HEK293T (cell line): Measurements from ENCODE around the gene APOL2.
A peak's percentile ranks its signal among the peaks of the same experiment; 100 is the strongest.
"Not testable (repeated sequence)": the region's sequence is repeated elsewhere in the genome, so short reads cannot be mapped to it uniquely, and the experiment has no call there.

Experiments
- CTCF ChIA-PET: fragments of 350-600 bp; formaldehyde crosslinking; extraction: SDS; loops from one replicate; lab custom pipeline; 2021; ENCODE audit warnings: antibody characterized with exemption, inconsistent platforms; lab: Yijun Ruan, JAX
- POLR2A ChIA-PET: fragments of 350-600 bp; formaldehyde crosslinking; extraction: SDS; loops from one replicate; lab custom pipeline; 2020; ENCODE audit warnings: antibody characterized with exemption, inconsistent platforms; lab: Yijun Ruan, JAX
- DNase-seq: peaks from one replicate; pipeline ENCODE4 v3.0.0; 2012; ENCODE audit warnings: mixed read lengths; ENCODE audit errors: extremely low spot score
- ARNT ChIP-seq: fragments of 450-650 bp; IDR thresholded peaks from 2 replicates; pipeline ENCODE4 v1.6.1; 2017; ENCODE audit warnings: mild to moderate bottlenecking
- BHLHE40 ChIP-seq: fragments of 450-650 bp; IDR thresholded peaks from 2 replicates; pipeline ENCODE4 v1.6.1; 2016; ENCODE audit warnings: mild to moderate bottlenecking, moderate library complexity, borderline replicate concordance
- CTBP1 ChIP-seq: fragments of 450-650 bp; IDR thresholded peaks from 2 replicates; pipeline ENCODE4 v1.6.1; 2016; ENCODE audit warnings: borderline replicate concordance
- ELF4 ChIP-seq: fragments of 450-650 bp; IDR thresholded peaks from 2 replicates; pipeline ENCODE4 v1.6.1; 2017; ENCODE audit warnings: antibody characterized with exemption
- FOXA1 ChIP-seq: fragments of 450-650 bp; IDR thresholded peaks from 2 replicates; pipeline ENCODE4 v1.6.1; 2016; ENCODE audit warnings: mild to moderate bottlenecking
- FOXK2 ChIP-seq: fragments of 450-650 bp; IDR thresholded peaks from 2 replicates; pipeline ENCODE4 v1.6.1; 2016; ENCODE audit warnings: mild to moderate bottlenecking
- FOXM1 ChIP-seq: fragments of 450-650 bp; IDR thresholded peaks from 2 replicates; pipeline ENCODE4 v1.6.1; 2017; ENCODE audit warnings: mild to moderate bottlenecking, borderline replicate concordance
- HDGF ChIP-seq: fragments of 450-650 bp; IDR thresholded peaks from 2 replicates; pipeline ENCODE4 v1.6.1; 2017; ENCODE audit warnings: antibody characterized with exemption, borderline replicate concordance
- L3MBTL2 ChIP-seq: fragments of 450-650 bp; conservative IDR thresholded peaks from 2 replicates; pipeline ENCODE4 v1.6.1; 2016; ENCODE audit warnings: mild to moderate bottlenecking
- LEF1 ChIP-seq: fragments of 450-650 bp; IDR thresholded peaks from 2 replicates; pipeline ENCODE4 v1.6.1; 2017; ENCODE audit warnings: mild to moderate bottlenecking, borderline replicate concordance
- NFRKB ChIP-seq: fragments of 450-650 bp; IDR thresholded peaks from 2 replicates; pipeline ENCODE4 v1.6.1; 2016; ENCODE audit warnings: mild to moderate bottlenecking, moderate library complexity
- SP1 ChIP-seq: fragments of 450-650 bp; IDR thresholded peaks from 2 replicates; pipeline ENCODE4 v1.6.1; 2017
- SUZ12 ChIP-seq: fragments of 450-650 bp; IDR thresholded peaks from 2 replicates; pipeline ENCODE4 v1.6.1; 2016; ENCODE audit warnings: mild to moderate bottlenecking
- TARDBP ChIP-seq: fragments of 450-650 bp; IDR thresholded peaks from 2 replicates; pipeline ENCODE4 v1.6.1; 2016
- ZNF384 ChIP-seq: fragments of 450-650 bp; IDR thresholded peaks from 2 replicates; pipeline ENCODE4 v1.6.1; 2016
- TF ChIP-seq, protein P1 (sequence below): fragments of 450-650 bp; IDR thresholded peaks from 2 replicates; pipeline ENCODE4 v1.6.1; 2016

The APOL2 gene

GRCh38 chr22:36277482-36278291, 38.4 kb upstream of the APOL2 start:
- peak; percentile 80 for DNase-seq
- TF ChIP-seq BHLHE40 = no peak
- no peak for TF ChIP-seq ARNT
- no peak for TF ChIP-seq FOXA1
- no peak for TF ChIP-seq SUZ12
- no peak for TF ChIP-seq CTBP1
- ChIA-PET POLR2A (no interaction called here), CTCF (interaction anchor here (0.7 to 1.5 kb wide), 7 partner anchors 9 to 97 kb away, joined by 3 to 6 read pairs (median 4); no protein-coding TSS in a partner anchor)

DNA sequence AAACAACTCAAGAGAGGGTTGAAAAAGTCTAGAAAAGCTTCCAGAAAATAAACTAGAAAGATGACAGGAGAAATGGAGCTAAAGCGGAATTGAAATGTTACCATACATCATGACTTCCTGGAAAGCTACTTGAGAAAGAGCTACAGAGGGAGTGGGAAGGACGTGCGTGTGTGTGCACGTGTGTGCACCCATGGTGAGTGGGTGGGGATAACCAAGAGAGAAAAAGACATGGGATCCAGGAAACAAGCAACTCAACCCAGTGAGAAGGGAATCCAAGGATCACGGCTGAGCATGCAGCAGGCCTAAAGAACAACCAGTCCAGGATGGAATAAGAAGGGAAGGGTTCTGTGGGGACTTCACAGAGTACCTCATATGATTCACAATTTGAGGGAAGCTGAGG, 35.2 kb upstream of the APOL2 start:
- CTCF ChIA-PET = interaction anchor here (0.6 to 0.7 kb wide), 2 partner anchors 97 to 542 kb away, joined by 3 to 7 read pairs; no protein-coding TSS in a partner anchor
- DNase-seq = no peak
- POLR2A ChIA-PET = no interaction called here
- TF ChIP-seq TARDBP (no peak), HDGF (no peak), ARNT (no peak), LEF1 (no peak), SP1 (no peak), SUZ12 (no peak), NFRKB (no peak)
- TF ChIP-seq, protein P1, sequence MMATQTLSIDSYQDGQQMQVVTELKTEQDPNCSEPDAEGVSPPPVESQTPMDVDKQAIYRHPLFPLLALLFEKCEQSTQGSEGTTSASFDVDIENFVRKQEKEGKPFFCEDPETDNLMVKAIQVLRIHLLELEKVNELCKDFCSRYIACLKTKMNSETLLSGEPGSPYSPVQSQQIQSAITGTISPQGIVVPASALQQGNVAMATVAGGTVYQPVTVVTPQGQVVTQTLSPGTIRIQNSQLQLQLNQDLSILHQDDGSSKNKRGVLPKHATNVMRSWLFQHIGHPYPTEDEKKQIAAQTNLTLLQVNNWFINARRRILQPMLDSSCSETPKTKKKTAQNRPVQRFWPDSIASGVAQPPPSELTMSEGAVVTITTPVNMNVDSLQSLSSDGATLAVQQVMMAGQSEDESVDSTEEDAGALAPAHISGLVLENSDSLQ = no peak

DNA sequence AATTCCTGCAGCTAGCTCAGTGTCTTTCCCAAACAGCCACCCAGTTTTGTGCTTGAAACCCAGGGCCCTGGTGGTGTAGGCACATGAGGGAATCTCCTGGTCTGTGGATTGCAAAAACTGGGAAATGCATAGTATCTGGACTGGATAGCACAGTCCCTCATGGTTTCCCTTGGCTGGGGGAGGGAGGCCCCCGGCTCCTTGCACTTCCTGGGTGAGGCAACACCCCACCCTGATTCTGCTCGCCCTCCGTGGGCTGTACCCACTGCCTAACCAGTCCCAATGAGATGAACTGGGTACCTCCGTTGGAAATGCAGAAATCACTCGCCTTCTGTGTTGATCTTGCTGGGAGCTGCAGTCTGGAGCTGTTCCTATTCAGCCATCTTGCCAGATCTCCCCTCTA, 32.6 kb upstream of the APOL2 start:
- POLR2A ChIA-PET = interaction anchor here (1.0 kb wide), 1 partner anchor 33 kb away, joined by 3 read pairs; the partner anchor contains the start of gene APOL2
- DNase-seq, CTCF ChIA-PET: not testable (repeated sequence)

DNA sequence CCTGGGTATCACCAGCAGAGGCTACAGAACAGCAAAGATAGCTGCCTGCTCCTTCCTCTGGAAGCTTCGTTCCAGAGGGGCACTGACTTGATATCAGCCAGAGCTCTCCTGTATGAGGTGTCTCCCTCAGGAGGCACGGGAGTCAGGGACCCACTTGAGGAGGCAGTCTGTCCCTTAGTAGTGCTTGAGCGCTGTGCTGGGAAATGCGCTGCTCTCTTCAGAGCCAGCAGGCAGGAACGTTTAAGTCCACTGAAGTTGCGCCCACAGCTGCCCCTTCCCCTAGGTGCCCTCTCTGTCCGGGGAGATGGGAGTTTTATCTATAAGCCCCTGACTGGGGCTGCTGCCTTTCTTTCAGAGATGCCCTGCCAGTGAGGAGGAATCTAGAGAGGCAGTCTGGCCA, 31.9 kb upstream of the APOL2 start:
- CTCF ChIA-PET, POLR2A ChIA-PET, DNase-seq: not testable (repeated sequence)

DNA sequence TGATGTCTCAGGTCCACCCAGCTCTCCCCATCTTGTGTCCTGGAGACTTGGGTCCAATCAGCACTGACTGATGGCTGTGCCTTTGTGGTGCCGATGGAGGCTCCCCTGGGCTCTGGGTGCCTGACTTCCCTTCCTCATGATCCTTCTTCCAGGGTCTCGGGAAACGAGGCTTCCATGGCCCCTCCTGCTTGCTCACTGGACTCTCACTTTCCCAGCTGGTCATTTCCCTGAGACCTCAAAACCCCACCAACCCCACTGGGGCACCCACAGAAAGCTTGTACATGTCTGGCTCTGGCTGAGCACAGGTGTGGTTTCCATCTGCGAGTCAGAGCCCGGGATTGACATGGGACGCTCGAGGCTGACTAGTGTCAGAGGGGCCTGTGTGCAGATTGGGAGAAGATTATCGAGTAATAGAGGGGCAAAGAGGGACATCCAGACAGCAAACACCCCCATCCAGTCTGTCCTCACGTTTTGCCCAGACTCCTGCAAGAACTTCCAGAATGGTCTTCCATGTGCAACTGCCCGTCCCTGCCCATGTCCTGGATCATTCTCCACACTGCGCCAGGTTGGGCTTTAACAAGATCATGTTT, 28.7 kb upstream of the APOL2 start:
- TF ChIP-seq FOXM1 = no peak
- TF ChIP-seq HDGF = no peak
- no peak for TF ChIP-seq SUZ12
- no peak for TF ChIP-seq BHLHE40
- no peak for TF ChIP-seq LEF1
- TF ChIP-seq CTBP1 = no peak
- TF ChIP-seq, protein P1 = no peak
- no peak for TF ChIP-seq NFRKB
- no peak for TF ChIP-seq FOXK2
- no peak for TF ChIP-seq FOXA1
- no peak for TF ChIP-seq TARDBP
- TF ChIP-seq ELF4 = no peak
- no peak for TF ChIP-seq L3MBTL2
- no peak for TF ChIP-seq ARNT
- CTCF ChIA-PET = interaction anchor here (1.5 kb wide), 1 partner anchor 24 kb away, joined by 3 read pairs; no protein-coding TSS in a partner anchor
- no peak for DNase-seq
- POLR2A ChIA-PET = no interaction called here

GRCh38 chr22:36267058-36267457, 27.7 kb upstream of the APOL2 start:
- ChIA-PET POLR2A (no interaction called here), CTCF (interaction anchor here (1.5 kb wide), 1 partner anchor 23 kb away, joined by 3 read pairs; no protein-coding TSS in a partner anchor)
- no peak for TF ChIP-seq SP1
- TF ChIP-seq FOXM1 = no peak
- no peak for TF ChIP-seq CTBP1
- TF ChIP-seq SUZ12 = no peak
- TF ChIP-seq NFRKB = no peak
- no peak for TF ChIP-seq HDGF
- no peak for TF ChIP-seq FOXA1
- TF ChIP-seq, protein P1 = no peak
- no peak for TF ChIP-seq BHLHE40
- TF ChIP-seq L3MBTL2 = no peak
- TF ChIP-seq ARNT = no peak
- no peak for TF ChIP-seq LEF1
- TF ChIP-seq ZNF384 = no peak
- no peak for TF ChIP-seq TARDBP
- no peak for TF ChIP-seq FOXK2
- no peak for TF ChIP-seq ELF4
- no peak for DNase-seq

DNA sequence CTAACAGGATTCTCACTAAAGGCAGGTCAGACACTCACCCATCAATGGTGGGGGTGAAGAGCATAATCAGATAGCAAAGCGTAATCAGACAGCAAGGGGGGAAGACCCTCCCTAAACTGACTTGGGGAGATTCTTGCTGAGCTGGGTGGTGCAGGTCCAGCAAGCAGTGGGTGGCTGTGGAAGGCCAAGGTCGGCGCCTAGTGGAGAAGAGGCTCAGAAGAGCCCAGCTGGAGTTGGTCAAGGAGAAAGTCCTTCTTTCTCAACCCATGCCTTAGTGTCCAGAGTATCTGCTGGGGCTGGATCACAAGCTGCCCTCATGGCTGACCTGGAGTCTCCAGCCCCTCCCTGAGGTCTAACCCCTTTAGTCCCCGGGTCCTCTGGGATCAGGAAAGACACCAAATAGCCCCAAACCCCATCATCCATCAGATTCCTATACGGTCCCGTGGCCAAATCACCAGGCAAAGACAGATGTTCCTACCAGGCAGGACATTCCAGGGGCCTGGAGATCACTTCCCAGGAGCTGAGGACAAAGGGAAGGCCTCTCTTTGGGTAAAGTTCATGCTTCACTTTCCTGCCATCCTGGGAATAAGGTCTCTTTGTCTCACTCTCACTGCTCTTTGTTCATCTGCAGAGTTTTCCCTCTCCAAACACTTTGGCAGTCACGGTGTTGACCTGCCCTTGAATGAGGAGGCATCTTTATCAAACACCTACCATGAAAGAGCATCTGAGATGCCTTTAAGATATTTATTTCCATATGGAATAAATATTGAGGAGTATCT, 24.7 kb upstream of the APOL2 start:
- POLR2A ChIA-PET, CTCF ChIA-PET, DNase-seq: not testable (repeated sequence)

GRCh38 chr22:36263216-36263673, 23.9 kb upstream of the APOL2 start:
- POLR2A ChIA-PET, CTCF ChIA-PET, DNase-seq: not testable (repeated sequence)

DNA sequence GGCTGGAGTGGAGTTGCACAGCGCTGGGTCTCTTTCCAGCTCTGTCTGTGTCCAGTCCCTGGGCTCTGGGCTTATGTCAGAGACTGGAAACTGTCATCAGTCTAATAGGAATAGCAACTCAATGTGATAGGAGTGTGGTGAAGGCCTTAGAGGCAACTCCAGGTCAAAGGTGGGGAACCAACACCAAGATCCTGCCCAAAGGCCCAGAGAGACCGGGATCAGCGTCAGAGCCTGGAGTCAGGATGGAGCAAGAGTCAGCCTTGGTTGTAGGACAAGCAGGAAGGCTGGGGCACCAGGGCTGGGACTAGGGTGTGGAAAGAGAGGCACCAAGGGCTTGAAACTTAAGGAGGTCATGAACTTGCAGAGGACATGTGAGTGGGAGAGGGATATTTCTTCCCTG, 23.0 kb upstream of the APOL2 start:
- DNase-seq, CTCF ChIA-PET, POLR2A ChIA-PET: not testable (repeated sequence)

GRCh38 chr22:36261675-36262074, 22.3 kb upstream of the APOL2 start:
- POLR2A ChIA-PET = interaction anchor here (1.2 kb wide), 1 partner anchor 22 kb away, joined by 3 read pairs; the partner anchor contains the start of gene APOL2
- DNase-seq, CTCF ChIA-PET: not testable (repeated sequence)
